Measurements from ENCODE around the gene STAT5B. TPM values are rescaled to one million over a fixed set of nuclear protein-coding genes. Genes with fewer than 3 reads are reported as not detected.

The STAT5B gene
- total RNA-seq, 1 donor from 2014 or later, result 80.6 TPM

DNA sequence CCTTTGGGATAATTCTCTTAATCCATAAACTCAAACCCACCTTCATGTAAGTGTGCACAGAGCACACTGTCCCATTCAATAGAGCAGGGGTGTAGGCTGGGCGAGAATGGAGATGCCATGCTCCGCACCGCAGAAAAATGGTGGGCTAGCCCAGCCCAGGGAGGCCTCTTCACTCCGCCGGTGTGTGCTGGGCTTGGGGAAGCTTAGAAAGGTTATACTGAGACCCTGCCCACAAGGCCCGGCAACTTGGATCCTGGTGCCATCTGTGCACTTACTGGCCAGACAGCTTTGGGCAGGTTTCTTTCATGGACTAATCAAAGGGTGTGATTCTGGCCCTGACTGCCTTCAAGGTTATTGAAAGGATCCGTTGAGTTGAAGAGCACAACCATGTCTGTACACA, 8.4 kb upstream of the STAT5B start:
- Histone ChIP-seq H3K4me1 (peaks cover 16 to 18% of the 10 kb centered on the region in 2 donors), H3K9me3 (no peaks in the 10 kb centered on the region), H3K27ac (no peak overlapping the region), H3K27me3 (no peaks in the 10 kb centered on the region), H3K36me3 (no peaks in the 10 kb centered on the region), H3K4me3 (no peak overlapping the region)
- TF ChIP-seq, protein P1, sequence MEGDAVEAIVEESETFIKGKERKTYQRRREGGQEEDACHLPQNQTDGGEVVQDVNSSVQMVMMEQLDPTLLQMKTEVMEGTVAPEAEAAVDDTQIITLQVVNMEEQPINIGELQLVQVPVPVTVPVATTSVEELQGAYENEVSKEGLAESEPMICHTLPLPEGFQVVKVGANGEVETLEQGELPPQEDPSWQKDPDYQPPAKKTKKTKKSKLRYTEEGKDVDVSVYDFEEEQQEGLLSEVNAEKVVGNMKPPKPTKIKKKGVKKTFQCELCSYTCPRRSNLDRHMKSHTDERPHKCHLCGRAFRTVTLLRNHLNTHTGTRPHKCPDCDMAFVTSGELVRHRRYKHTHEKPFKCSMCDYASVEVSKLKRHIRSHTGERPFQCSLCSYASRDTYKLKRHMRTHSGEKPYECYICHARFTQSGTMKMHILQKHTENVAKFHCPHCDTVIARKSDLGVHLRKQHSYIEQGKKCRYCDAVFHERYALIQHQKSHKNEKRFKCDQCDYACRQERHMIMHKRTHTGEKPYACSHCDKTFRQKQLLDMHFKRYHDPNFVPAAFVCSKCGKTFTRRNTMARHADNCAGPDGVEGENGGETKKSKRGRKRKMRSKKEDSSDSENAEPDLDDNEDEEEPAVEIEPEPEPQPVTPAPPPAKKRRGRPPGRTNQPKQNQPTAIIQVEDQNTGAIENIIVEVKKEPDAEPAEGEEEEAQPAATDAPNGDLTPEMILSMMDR (IDR thresholded peaks at IDR 0.05), result no peak
- intact Hi-C loops (cut with DNase I), result no loop called here
- DNase-seq (ENCODE audit: low spot score in 2 of 2), result peak in 1 of 2 donors; percentile 52

DNA sequence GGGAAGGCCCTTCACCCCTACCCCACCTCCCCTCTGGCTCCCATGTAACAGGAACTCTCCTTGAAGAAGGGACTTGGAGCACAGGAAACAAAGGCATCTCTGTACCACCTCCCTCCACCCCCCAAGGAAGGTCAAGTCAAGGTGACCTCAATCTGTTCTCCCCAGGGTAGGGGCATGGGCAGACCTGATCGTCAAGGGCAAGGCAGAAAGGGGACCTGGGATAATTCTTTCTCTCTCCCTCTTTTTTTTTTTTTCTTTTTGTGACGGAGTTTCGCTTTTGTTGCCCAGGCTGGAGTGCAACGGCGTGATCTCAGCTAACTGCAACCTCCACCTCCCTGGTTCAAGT, 7.8 kb upstream of the STAT5B start:
- intact Hi-C loops (cut with DNase I), result no loop called here
- Histone ChIP-seq H3K27me3 (no peaks in the 10 kb centered on the region), H3K27ac (no peak overlapping the region), H3K4me1 (peaks cover 11 to 14% of the 10 kb centered on the region in 2 donors), H3K4me3 (no peak overlapping the region), H3K36me3 (no peaks in the 10 kb centered on the region), H3K9me3 (no peaks in the 10 kb centered on the region)
- no peak for DNase-seq (ENCODE audit: low spot score in 2 of 2)
- TF ChIP-seq, protein P1 (IDR thresholded peaks at IDR 0.05), result no peak

DNA sequence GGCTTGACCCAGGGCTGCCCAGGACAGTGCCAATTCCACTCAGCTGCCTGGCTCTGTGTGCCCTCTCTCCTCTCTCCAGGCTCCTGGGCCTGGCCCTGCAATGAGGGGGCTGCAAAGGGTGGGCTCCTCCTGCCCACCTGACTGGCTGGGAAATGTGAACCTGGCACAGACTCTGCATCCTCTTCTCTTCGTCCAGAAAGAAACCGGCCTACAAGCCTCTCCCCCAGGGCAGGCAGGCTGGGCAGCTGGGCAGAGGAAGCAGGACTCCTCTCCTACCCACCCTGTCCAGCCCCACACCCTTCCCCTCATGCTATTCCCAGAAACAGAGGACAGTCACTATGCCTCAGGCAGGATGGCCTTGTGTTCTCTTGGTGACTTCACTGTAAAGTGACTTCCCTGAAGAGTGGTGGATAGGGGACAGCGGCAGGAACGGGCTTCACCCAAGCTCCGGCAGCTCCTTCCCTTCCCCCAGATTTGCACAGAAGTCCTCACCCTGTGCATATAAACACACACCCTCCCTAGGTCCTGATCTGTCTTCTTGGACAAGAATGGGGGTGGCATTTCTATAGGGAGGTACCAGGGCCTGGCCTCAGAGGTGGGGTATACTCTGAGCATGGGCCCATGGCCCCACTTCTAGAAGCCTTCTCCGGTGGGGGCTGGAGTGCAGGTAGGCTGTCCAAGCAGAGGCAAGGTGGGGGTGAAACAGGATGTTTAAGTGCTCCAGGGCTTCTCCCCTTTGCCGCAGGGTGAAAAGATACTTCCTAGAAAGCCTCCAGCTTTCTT, 7.2 kb upstream of the STAT5B start:
- Histone ChIP-seq H3K9me3 (no peaks in the 10 kb centered on the region), H3K4me1 (peaks cover 8 to 10% of the 10 kb centered on the region in 2 donors), H3K27ac (no peak overlapping the region), H3K4me3 (no peak overlapping the region), H3K27me3 (no peaks in the 10 kb centered on the region), H3K36me3 (no peaks in the 10 kb centered on the region)
- no peak for DNase-seq (ENCODE audit: low spot score in 2 of 2)
- intact Hi-C loops (cut with DNase I), result no loop called here
- TF ChIP-seq, protein P1 (IDR thresholded peaks at IDR 0.05), result no peak

DNA sequence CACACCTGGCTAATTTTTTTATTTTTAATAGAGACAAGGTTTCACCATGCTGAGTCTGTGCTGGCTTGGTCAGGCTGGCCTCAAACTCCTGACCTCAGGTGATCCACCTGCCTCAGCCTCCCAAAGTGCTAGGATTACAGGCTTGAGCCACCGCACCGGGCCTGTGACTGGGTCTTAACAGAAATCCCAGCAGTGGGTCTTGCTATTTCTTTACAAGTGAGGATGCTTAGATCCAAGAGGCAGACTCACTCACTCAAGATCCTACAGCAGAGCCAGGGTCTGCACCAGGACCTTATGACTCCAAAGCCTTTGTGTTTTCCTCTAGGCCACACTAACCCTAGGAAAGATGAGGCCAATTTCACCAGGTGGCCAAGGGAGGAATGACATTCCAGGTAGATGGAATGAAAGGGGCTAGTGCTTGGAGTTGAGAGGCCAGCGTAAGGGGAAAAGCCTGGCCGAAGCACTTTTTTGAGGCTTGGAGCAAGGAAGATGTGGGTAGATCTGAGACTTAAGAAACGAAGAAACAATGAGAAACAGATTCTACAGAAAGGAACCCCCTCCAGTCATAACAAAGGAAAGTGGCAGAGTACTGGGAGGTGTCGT, 6.4 kb upstream of the STAT5B start:
- Histone ChIP-seq H3K4me3 (no peak overlapping the region), H3K27me3 (no peaks in the 10 kb centered on the region), H3K4me1 (peaks cover 8 to 10% of the 10 kb centered on the region in 2 donors), H3K36me3 (no peaks in the 10 kb centered on the region), H3K9me3 (no peaks in the 10 kb centered on the region), H3K27ac (no peak overlapping the region)
- TF ChIP-seq, protein P1 (IDR thresholded peaks at IDR 0.05), result no peak
- no peak for DNase-seq (ENCODE audit: low spot score in 2 of 2)
- intact Hi-C loops (cut with DNase I), result no loop called here

DNA sequence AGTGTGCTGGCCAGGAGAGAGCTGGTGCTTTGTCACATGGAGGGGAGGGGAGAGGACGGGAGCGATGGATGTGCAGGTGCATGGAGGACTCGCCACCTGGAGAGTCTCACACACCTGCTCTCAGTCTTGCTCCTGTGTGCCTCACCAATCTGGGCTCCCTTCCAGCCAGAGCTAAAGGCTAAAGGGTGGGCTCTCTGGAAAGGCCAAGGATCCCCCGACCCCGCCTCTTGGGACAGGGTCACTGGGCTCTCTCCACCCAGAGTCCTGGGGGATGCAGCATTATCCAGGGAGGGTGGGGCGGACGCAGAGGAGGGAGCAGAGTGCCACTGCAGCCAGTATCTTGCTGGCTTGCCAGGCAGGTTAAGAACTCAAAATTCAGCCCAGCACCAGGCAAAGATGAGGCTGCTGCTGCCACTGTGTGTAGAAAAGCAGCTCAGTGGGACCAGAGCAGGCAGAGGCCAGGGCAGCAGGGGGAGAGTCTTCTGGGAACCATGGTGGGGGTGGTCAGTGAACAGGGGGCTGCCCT, 5.4 kb upstream of the STAT5B start:
- no peak overlapping the region for H3K27ac ChIP-seq
- TF ChIP-seq, protein P1 (IDR thresholded peaks at IDR 0.05), result no peak
- H3K27me3 ChIP-seq, result no peaks in the 10 kb centered on the region
- no peak for DNase-seq (ENCODE audit: low spot score in 2 of 2)
- H3K4me3 ChIP-seq, result no peak overlapping the region
- H3K4me1 ChIP-seq, result peaks cover 4 to 10% of the 10 kb centered on the region in 2 donors
- no peaks in the 10 kb centered on the region for H3K36me3 ChIP-seq
- H3K9me3 ChIP-seq, result no peaks in the 10 kb centered on the region
- intact Hi-C loops (cut with DNase I), result no loop called here

Data from ascending aorta (tissue), 2 donors.